GM21515 (cell line): ENCODE measurements around the gene LRPPRC.
"Not testable (repeated sequence)": the region's sequence is repeated elsewhere in the genome, so short reads cannot be mapped to it uniquely, and the experiment has no call there.

Experiments
- ATAC-seq: cut with Tn5 transposase; IDR thresholded peaks from one replicate; pipeline ENCODE4 v1.9.1; 2021; ENCODE audit not compliant: unreplicated experiment

LRPPRC gene

DNA sequence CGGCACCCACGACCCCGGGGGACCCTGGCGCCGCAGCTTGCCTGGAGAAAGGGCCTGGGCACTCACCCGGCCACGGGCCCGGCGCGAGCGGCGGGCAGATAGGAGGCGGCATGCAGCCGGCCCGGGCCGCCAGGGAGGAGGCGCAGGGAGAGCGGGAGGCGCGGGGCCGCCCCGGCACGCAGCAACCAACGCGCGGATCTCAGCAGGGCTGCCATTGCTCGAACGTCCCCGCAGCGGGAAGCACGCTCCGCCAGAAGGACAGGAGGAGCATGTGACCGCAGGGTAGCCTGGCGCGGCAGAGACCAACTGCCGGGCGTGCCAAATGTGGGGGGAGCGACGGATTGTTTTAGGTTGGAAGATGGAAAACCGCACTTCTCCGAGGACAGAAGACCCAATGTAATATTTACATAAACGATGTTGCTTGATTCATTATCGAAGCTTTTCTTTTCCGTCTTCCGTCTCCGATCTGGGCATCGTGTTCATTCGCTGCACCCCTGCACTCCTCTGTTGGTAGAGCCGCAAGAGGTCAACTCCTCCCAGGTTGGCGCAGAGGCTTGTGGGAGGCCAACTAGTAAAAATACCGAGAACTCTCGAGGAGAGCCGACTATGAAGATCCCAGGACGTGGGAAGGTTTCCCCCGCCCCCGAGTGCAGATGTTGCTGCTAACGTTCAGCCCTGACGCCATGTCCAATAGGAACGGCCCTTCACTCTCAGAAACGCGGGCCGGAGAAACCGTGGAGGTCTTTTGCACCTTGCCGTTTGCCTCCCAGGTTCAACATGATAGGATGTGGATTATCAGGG, at the start of gene LRPPRC:
Gene LRPPRC (minus strand): TSS at position 257 of the 801 bp plus-strand sequence. CDS start 42 bp downstream, at position 215.
- peak; percentile 92 for ATAC-seq

DNA sequence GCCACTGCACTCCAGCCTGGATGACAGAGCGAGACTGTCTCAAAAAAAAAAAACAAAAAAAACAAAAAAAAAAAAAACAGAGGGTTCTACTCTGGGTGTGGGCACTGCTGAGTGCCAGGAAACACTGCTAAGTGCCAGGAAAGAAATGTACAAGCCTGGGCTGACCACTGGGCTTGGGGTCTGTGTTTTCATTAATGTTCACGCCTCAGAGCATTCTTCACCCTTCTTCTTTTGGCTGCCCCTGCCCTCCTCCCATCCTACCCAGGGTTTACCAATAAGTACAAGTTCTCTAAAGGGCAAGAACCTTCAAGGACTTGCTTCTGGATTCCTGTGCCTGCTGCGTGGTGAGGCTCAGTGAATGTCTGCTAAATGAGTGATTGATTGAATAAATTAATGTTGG, 49.3 kb upstream of the LRPPRC start:
- no peak for ATAC-seq

- peak; percentile 97 for ATAC-seq
Measured at GRCh38 chr2:44044281-44044720, 48.5 kb upstream of the LRPPRC start.

DNA sequence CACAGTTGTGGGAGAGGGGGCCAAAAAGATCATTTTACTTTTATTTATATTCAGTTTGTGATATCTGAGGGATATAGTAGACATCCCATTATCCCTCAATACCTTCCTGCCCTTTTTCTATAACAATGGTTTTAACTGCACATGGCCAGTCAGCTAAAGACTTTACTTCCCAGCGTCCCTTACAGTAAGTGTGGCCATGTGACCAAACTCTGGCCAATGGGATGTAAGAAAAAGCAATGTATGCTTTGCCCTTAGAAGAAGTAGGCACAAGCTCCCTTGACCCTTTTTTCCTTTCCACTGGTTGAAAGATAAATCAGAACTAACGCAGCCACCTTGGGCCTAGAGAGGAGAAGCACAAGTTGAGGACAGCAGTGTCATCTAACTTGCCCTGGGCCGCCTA, 44.6 kb upstream of the LRPPRC start:
- no peak for ATAC-seq

GRCh38 chr2:44038277-44038676, 42.5 kb upstream of the LRPPRC start:
- ATAC-seq = no peak

GRCh38 chr2:44037221-44037620, 41.4 kb upstream of the LRPPRC start:
- ATAC-seq = no peak

- no peak for ATAC-seq
Measured at GRCh38 chr2:44033947-44034346, 38.2 kb upstream of the LRPPRC start.

- not testable (repeated sequence) for ATAC-seq
Measured at GRCh38 chr2:44027076-44027475, 31.3 kb upstream of the LRPPRC start.

DNA sequence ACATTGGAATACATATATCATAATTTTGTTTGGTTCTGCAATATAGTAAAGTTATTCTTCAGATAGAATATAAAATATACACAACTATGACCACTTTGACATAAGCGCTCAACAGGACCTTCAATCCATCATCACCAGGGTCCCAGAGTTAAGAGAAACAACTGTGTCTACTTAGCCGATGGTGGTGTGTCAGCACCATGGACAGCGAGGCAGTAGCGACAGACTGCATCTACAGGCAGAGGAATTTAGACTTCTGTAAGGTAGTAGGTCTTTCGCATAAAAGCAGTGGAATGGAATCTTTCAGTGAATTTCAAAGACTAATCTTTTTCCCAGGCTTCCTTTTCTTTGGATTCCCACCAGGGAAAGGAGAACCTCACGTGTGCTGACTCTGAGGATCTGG, 20.5 kb upstream of the LRPPRC start:
- ATAC-seq = no peak

- no peak for ATAC-seq
Measured at GRCh38 chr2:44015239-44015638, 19.4 kb upstream of the LRPPRC start.

- ATAC-seq = not testable (repeated sequence)
Measured at GRCh38 chr2:44013205-44013604, 17.4 kb upstream of the LRPPRC start.

GRCh38 chr2:44010266-44010665, 14.5 kb upstream of the LRPPRC start:
- ATAC-seq = no peak

GRCh38 chr2:44009136-44009735, 13.4 kb upstream of the LRPPRC start:
- no peak for ATAC-seq

- no peak for ATAC-seq
Measured at GRCh38 chr2:44005846-44006245, 10.1 kb upstream of the LRPPRC start.

GRCh38 chr2:44004735-44005602, 9.2 kb upstream of the LRPPRC start:
- ATAC-seq = no peak

DNA sequence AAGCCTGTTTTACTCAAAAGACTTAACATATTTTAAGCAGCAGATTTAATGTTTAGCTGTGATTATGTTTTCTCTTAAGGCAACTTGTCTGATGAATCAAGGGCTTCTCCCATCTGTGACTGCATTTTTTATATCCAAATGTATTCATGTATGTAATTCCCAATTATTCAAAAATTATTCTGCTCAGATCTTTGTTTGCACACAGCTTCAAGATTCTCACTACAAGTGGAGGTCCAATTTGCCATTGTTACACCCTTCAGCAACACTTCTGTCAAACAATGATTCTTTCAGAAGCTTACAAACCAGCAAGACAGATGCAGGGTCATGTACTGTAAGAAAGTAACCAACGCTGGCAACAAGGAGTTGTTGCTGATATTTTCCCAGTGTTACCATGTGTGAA, 5.9 kb upstream of the LRPPRC start:
- ATAC-seq = no peak

- no peak for ATAC-seq
Measured at GRCh38 chr2:43998263-43998662, 2.5 kb upstream of the LRPPRC start.

- no peak for ATAC-seq
Measured at GRCh38 chr2:43993437-43993836, 2.4 kb downstream of the LRPPRC start.

GRCh38 chr2:43989545-43989944, 6.2 kb downstream of the LRPPRC start:
- ATAC-seq = no peak

GRCh38 chr2:43986600-43986999, 9.2 kb downstream of the LRPPRC start:
- no peak for ATAC-seq

GRCh38 chr2:43985359-43985758, 10.4 kb downstream of the LRPPRC start:
- no peak for ATAC-seq

DNA sequence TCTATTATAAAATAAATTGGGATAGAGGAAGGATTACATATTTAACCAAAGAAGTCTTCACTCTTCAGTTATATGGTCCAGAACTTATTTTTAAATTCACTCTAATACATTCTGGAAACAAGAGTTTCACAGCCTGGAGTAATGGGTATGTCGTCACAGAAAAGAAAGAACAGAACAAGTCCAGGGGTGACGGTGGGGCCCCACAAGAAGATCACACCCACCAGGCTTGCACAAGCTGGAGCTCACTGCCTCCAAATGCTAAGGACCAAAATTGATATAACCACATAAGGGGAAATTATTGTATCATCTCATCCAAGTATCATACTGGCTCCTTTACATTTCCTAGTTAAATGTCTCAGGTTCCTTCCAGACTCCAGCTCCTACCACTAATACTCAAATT, 11.3 kb downstream of the LRPPRC start:
- ATAC-seq = no peak
